DMS114 treated with DMSO at 0.1 percent for 48 hours (cell line): ENCODE measurements around the gene ENTHD1.
"Not testable (repeated sequence)": the region's sequence is repeated elsewhere in the genome, so short reads cannot be mapped to it uniquely, and the experiment has no call there.

Experiments used
- DNase-seq: peaks from one replicate; lab custom pipeline; 2025; ENCODE audit not compliant: unreplicated experiment; lab: John Stamatoyannopoulos, UW

Gene ENTHD1

DNA sequence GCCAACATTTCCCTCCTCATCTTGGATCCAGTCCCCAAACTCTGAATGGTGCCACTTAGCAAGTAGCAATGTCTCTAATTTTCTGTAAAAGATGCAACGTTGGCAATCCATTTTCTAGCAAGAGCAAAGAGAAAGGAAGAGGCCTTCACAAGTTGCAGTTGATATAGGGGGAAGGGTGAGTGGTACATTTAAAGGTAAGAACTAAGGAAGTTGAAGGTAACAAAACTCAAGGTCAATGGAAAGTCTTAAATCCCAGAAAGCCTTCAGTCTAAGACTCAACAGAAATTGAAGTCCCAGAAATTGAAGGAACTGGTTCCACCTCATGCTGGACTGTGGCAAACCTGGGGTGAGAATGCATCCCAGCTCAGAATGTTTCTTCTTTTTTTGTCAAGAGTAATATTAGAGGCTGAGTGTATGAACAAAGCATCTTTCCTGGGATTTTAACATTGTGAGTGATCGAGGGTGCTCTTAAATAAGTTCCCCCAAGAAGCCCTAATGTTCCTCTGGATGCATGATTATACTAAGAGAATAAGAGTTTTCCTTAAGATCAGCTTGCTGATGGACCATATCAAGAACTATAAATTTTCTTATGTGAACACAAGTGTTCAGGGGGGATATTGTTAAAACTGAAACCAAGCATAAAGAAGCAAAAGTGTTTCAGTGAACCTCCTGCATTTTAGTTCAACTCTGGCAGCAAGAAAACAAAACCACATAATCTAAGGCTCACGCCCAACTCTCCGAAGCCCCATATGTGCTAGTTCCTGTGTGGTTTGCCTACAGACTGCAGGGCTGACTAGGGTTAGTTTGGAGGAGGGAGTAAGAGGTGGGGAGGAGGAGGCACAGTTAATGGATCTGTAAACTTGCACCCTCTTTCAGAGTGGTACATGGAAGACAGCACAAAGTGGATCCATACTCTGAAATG is 7.0 kb upstream of the ENTHD1 start, which contains the start of gene GRAP2:
Gene GRAP2, plus strand, starts transcription at position 779 of the 922 bp plus-strand sequence. CDS start 46,023 bp downstream, outside the sequence.
- DNase-seq, result no peak

DNA sequence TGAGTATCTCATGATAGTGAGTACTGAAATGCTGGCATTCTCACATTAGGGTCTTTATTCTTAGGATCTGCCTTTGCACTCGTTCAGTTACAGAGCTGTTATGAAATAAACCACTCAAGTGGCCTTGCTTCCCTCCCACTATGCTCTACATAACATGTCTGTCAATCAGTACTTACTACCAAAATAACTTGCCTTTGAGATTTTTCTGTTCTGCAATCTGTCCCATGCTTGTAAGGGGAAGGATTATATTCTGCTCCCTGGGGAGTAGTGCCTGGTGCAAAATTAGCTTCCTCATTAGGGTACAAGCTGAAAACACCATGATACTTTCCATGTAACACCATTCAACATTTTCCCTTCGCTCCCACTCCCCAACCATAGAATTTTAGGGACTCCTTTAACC is 5.4 kb upstream of the ENTHD1 start:
- DNase-seq, result no peak

DNA sequence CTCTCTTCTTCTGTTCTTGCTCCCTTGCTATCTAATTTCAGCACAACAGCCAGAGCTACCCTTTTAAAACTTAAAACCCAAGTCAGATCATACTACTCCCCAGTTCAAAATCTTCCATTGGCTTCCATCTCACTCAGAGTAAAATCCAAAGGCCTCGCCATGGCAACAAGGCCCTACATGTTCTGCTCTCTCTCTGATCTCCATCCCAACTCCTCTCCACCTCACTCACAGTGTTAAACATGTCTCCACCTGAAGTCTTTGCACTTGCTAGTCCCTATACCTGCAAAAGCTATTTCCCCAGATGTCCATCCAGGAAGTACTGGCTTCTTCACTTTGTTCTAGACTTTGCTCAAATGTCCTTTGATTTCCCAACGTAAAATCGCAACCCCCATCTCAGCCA is 4.3 kb upstream of the ENTHD1 start:
- DNase-seq, result no peak

DNA sequence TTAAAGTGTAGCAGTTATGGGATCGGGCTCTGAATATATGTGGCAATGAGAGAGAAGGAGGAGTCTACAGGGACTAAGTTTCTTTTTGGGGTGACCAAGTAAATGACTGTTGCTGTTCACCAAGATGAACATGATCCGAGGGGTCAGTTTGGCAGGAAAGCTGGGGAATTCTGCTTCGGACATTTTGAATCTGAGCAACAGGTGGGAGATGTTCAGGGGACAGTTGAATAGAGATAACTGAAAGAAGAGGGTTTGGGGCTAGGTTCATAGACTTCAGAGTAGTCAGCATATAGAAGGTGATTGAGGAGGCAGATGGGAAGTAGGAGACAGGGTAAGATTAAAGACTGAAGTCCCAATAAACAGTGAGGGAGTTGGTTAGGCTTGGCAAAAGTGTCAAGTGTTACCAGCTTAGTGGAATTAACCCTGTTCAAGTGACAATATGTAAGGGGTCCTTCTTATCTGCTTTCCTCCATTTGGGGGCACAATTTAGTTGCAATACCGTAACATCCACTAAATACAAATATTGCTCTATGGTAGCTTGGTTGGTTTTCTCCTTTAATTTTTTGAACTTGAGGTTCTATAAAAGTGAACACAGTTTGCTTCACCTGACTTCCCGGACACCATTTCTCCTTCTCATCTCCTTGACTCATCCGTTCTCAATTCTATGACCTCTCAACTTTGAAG is 2.9 kb upstream of the ENTHD1 start:
- no peak for DNase-seq

DNA sequence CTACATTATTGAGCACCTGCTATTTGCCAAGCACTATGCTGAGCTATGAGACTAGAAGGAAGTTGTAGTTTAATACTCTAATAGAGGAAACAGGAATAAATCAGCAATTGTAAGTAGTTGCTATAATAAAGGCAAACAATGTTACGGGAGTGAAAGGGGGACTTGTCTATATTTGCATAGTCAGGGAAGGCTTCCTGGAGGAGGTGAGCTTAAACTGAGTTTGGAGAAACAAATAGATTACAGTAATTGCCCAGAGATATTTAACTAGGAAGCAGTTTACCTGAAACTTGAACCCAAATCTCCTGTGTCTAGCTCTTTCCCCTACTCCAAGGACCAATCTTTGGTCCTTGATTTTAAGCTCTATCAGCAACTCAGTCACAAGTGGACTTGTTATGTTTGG is 2.1 kb upstream of the ENTHD1 start:
- DNase-seq, result no peak

DNA sequence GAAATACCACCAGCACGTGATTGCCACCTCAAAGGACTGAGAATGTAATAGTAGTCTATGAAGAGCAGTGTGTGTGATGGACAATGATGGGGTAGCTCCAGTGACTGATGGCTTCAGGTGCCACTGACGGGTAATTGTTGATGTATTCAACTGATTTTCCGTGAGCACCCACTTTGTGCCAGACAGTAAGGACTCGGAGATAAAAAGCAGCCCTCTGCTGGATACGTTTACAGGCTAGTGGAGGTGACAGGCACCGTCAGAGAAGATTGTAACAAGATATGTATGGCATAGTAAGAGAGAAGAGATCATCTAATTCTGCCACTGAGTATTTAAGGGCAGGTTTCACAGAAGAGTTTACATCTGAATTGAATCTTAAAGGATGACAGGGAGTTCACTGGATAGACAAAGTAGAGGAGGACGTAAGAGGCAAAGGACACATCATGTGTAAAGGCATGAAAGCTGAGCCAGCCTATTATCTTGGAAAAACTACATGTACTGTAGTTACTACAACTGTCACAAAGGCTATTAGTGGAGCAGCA is 1.1 kb upstream of the ENTHD1 start:
- DNase-seq, result no peak

DNA sequence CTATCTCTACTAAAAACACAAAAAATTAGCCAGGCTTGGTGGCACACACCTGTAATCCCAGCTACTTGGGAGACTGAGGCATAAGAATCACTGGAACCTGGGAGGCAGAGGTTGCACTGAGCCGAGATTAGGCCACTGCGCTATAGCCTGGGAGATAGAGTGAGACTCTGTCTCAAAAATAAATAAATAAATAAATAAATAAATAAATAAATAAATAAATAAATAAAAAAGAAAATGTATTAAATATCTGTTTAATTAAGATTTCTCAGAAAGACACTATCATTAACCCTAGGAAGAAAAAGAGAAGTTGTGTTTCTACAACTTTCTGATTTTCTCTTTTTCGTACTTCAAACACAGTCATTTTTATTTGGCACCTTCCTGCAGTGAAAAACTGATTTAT is 3.6 kb downstream of the ENTHD1 start:
- not testable (repeated sequence) for DNase-seq

DNA sequence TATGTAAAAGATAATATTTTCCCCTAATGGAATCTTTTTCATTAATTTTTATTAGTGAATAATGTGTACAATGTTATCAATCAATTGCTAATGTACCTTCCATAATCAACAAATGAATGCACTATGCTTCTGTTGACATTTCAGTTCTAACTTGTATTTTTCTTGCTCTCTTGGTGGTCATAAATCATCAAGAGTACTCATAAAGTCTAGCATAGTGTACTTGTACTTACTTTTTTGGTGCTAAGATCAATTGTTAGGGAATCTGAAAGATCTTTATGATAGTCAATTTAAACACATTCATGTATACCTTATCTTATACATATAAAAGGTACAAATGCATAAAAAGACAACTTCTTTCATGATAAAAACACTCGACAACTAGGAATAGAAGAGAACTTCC is 10.5 kb downstream of the ENTHD1 start:
- DNase-seq, result no peak

DNA sequence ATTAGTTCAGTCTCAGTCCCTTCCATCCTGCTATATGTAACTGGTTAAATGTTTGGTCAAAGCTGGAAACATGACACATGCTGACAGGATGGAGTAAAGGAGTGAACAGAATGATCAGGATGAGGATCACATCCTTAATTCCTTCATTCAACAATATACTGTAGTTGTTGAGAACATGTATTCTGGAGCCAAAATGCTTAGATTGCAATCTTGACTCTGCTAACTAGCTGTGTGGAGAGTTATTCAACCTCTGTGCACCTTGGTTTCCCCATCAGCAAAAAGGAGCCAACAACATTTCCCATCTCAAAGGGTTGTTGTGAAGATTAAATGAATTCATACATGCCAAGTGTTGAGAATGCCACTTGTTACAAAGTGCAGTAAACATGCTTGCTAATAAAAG is 12.8 kb downstream of the ENTHD1 start:
- DNase-seq, result no peak

DNA sequence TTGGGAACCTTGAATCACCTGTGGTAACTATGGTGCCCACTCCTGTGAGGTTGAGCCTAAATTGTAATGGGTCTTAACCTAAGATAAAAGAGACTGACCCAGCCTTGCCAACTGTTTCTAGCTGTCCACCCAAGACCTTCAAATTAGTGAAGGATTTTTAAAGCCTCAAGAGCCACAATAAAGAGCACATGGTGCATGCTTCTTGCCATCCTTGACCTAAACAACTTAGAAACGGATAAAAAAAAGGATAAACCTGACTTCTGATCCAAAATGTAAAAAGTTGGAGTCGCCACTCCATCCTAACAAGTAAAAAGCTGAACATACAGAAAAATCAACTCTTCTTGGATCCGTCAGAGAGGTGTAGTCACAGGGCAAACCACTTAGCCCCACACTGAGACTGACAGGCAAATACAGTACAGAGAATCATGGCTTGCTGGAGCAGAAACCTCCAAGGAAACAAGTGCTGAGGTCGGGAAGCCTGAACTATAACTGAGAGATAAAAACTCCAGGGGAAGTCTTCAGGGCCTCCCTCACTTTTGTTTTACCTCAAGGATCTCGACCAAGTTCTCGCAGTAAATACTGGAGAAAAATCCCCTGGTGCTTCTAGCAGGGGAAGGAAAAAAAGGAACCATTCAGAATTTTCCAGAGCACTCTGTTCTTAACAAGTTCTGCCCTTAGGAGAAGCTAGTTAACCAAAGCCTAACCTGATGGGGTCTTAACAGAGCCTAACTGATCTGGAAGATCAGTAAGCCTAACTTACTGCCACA is 16.3 kb downstream of the ENTHD1 start:
- no peak for DNase-seq

DNA sequence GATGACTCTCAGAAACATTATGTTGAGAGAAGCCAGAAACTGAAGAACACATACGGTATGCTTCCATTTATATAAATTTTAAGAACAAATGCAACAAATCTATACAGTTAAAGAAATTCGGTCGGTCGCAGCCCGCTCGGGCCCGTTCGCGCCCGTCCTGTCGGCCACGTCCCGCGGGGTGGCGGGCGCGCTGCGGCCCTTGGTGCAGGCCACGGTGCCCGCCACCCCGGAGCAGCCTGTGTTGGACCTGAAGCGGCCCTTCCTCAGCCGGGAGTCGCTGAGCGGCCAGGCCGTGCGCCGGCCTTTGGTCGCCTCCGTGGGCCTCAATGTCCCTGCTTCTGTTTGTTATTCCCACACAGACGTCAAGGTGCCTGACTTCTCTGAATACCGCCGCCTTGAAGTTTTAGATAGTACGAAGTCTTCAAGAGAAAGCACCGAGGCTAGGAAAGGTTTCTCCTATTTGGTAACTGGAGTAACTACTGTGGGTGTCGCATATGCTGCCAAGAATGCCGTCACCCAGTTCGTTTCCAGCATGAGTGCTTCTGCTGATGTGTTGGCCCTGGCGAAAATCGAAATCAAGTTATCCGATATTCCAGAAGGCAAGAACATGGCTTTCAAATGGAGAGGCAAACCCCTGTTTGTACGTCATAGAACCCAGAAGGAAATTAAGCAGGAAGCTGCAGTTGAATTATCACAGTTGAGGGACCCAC is 18.2 kb downstream of the ENTHD1 start:
- not testable (repeated sequence) for DNase-seq

DNA sequence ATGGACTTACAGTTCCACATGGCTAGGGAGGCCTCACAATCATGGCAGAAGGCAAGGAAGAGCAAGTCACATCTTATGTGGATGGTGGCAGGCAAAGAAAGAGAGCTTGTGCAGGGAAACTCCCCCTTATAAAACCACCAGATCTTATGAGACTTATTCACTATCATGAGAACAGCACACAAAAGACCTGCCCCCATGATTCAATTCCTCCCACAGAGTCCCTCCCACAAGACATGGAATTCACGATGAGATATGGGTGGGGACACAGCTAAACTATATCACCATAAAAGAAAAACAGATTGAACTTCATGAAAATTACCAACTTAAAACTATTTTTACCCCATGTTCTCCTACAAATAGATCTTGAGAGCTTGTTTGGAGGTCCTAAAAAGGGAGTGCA is 19.6 kb downstream of the ENTHD1 start:
- no peak for DNase-seq

DNA sequence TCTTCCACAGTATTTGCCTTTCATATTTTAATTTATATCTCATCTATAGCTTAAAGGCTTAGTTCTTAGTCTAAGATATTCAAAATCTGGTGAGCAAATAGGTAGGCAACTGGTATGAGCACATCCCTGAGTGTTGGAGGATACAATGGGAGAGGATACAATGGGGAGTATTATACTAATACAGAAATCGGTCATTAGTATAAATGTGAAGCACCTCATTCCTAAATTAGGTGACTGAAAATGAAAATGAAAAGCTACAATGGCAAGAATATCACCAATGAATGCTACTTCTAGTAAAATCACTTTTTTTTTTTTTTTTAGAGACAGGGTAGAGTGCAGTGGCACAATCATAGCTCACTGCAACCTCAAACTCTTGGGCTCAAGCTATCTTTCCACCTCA is 21.0 kb downstream of the ENTHD1 start:
- DNase-seq, result no peak

DNA sequence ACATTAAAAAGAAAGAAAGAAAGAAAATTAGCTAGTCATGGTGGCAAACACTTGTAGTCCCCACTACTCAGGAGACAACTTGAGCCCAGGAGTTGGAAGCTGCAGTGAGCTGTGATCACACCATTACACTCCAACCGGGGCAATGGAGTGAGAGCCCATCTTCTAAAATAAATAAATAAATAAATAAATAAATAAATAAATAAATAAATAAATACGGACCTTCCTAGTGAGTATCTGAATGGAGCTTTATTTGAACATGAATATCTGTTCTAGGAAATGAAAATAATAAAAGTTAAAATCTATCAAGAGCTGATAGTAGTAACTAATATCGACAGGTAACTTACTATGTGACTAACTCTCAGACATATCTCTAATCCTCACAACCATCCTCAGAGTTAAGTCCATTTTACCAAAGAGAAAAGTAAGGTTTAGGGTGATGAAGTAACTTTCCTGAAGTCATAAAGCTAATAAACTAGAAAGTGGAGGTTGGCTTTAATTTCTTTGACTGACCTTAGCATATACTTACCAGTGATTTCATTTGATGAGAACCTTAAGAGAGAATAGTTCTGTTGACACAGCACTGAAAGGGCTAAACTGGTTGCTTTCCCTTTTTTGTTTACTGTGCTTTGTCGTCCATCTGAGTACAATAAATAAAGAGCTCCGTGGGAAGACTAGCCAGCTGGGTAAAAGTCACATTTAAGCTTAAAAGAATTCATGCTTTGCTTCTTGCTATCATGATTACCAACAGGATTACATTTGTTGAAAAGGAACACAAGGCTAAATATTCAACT is 22.4 kb downstream of the ENTHD1 start:
- DNase-seq, result no peak

DNA sequence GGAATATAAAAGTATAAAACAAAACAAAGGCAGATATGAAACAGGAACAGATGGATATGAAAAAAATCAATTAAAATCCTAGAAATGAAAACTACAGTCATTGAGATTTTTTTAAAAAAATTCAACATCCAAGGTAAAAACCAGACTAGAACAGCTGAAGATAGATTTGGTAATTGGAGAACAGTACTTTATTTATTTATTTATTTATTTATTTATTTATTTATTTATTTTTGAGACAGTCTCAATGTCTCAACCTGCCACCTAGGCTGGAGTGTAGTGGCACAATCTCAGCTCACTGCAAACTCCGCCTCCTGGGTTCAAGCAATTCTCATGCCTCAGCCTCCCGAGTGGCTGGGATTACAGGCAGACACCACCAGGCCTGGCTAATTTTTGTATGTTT is 23.8 kb downstream of the ENTHD1 start:
- not testable (repeated sequence) for DNase-seq

DNA sequence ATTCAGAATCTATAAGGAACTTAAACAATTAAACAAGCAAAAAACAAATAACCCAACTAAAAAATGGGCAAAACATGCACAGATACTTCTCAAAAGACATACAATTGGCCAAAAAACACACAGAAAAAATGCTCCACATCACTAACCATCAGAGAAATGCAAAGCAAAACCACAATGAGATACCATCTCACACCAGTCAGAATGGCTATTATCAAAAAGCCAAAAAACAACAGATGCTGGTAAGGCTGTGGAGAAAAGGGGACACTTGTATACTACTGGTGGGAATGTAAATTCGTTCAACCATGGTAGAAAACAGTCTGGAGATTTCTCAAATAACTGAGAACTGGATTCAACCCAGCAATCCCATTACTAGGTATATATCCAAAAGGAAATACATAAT is 24.8 kb downstream of the ENTHD1 start:
- no peak for DNase-seq

DNA sequence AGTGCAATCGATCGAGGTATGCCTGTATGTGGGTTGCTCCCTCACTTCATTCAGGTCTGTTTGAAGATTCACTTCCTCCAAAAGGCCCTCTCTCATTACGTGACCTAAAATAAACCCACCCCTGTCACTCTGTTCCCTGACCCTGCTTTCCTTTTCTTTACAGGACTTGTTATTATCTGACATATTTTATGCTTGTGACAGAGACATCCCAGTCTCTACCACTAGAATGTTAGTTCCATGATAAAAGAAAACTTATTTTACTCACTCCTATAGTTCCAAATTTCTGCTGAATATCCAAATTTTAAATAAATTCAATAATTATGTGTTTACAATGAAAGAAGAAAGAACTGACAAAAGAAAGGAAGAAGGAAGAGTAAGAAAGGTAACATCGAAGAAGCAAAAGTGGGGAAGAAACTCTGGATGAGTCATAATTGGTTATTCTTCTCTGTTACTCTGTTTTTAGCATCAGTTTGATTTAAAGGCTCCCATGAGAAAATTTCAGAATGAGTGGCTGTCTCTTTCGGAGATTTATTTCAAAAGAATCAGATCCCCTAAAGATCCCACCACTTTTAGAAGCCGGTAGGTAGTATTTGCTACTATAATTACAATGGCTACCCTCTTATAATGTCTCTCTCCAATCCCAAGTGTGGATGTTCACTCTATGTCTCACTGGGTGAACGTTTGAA is 33.5 kb downstream of the ENTHD1 start:
- DNase-seq, result no peak

DNA sequence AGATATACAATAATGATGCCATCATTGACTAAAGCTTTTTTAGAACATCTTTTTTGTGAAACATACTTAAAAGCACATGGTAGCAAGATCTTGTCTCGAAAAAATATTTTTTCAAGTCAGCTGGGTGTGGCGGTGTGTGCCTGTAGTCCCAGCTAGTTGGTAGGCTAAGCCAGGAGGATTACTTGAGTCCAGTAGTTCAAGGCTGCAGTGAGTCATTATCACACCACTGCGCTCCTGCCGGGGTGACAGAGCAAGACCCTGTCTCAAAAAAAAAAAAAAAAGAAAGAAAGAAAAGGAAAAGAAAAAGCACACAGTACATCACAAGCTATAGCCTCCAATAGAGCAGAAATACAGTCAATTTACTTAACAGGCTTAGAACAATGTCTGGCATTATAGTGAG is 37.0 kb downstream of the ENTHD1 start:
- DNase-seq, result no peak

DNA sequence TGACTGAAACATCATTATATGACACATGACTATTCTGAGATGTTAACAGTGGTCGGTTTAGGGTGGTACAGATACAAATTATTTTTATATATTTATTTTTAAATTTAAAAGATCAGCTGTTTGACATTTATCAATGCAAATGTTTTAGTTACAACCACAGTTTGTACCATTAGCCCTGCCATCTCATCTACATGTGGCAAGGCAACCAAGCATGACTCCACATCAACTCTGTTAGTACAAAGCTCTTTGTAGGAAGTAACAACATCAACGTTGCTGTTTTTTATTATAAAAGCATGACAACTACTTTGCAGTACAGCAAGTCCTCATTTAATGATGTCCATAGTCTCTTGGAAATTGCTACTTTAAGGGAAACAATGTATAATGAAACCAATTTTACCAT is 40.8 kb downstream of the ENTHD1 start:
- DNase-seq, result no peak
